HG02759 (cell line): ENCODE data around the gene COL4A3.
"Not testable (repeated sequence)": the region's sequence is repeated elsewhere in the genome, so short reads cannot be mapped to it uniquely, and the experiment has no call there.

Experiments
- ATAC-seq: cut with Tn5 transposase; IDR thresholded peaks from one replicate; pipeline ENCODE4 v1.9.1; 2021; ENCODE audit warnings: mild to moderate bottlenecking, moderate library complexity; ENCODE audit not compliant: unreplicated experiment

COL4A3 gene

GRCh38 chr2:227154986-227155774, 9.2 kb upstream of the COL4A3 start:
- no peak for ATAC-seq

- no peak for ATAC-seq
These were observed 4.3 kb upstream of the COL4A3 start for GRCh38 chr2:227160164-227160563.

- ATAC-seq = no peak
These were observed 2.5 kb upstream of the COL4A3 start for GRCh38 chr2:227161947-227162346.

DNA sequence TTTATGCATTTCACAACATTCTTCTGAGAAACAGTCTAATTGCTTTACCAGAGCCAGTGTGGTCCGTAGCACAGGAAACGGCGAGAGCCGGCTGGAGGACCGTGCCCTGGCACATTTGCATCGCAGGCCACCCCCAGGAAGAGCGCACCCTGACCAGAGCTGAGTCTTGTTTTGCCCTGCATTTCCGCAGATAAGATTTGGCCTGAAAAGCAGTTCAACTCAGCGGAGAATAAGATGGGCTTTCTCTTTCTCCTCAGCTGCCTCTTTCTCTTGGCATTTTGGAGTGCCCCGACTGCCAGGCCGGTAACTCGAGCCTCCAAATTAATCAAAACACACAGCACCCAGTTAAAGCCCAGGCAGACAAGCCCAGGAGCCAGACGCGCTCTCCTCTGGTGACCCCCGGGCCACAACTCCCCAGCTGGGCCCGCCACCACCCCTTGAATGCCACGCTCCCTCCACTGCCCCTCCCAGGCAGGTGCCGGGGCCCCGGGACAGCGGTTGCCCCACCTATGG, 883 bp upstream of the COL4A3 start:
- ATAC-seq = peak; percentile 65

GRCh38 chr2:227164763-227165291, 403 bp downstream of the COL4A3 start:
- ATAC-seq = peak; percentile 66

DNA sequence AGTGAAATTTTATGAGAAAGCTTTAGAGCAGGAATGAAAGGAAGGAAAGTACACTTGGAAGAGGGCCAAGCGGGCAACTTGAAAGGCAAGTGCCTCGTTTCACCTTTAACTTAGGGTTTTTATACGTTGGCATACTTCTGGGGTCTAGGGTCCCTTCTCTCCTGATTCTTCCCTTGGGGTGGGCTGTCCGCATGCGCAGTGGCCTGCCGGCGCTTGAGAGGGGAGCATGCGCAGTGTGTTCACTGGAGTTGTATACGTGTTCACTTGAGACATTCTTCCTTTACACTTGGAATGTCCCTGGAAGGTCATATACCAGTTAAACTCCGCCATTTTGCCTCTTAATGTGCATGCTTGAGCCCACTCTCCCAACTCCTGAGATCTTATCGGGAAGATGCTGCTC, 7.4 kb downstream of the COL4A3 start:
- ATAC-seq = not testable (repeated sequence)

DNA sequence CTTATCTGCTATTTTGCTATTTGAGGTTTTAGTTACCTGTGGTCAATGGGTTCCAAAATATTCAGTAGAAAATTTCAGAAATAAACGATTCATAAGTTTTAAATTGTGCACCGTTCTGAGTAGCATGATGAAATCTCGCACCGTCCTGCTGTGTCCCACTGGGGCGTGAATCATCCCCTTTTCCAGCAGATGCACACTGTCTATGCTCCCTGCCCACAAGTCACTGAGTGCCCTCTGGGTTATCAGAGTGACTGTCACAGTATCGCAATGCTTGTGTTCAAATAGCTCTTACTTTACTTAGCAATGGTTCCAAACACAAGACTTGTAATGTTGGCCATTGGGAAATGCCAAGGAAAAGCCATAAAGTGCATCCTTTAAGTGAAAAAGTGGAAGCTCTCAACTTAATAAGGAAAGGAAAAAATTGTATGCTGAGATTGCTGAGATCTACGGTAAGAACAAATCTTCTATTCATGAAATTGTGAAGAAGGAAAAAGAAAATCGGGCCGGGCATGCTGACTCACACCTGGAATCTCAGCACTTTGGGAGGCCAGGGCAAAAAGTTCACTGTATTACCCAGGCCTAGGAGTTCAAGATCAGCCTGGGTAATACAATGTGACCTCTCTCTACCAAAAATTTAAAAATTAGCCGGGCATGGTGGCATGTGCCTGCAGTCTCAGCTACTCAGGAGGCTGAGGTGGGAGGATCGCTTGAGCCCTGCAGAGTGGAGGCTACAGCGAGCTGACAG, 13.3 kb downstream of the COL4A3 start:
- no peak for ATAC-seq

DNA sequence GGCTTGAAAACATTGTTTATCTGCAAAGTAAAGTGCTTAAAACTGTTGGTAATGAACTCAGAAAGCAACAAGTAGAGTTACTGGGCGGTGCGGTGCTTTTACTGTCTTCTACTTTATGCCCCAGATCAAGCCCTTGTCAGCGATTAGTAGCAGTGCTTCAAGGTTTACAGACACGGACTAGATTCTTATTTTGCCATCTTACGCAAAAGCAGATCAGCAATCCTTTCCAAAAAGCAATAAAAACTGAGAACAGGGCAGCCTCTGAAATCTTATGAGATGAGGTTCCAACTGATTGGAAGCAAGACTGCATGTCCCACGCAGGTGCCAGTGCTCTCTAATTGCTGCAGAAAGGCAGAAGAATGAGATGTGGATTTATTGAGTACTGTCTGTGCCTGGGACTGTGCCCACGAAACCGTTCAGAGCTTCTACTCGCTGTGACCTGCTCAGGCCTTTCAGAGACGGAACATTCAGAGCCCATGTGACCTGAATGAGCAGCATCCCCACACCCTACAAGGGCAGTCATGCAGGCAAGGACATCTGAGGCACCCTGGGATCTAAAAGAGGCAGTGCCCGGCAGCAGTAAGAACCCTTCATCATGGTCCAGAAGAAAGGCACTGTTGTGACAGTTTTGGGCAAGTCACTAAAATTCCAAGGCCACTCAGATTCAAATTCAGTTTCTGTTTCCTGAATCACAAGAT, 15.7 kb downstream of the COL4A3 start:
- ATAC-seq = no peak

GRCh38 chr2:227180770-227181169, 16.3 kb downstream of the COL4A3 start:
- no peak for ATAC-seq

- ATAC-seq = no peak
These were observed 18.3 kb downstream of the COL4A3 start for GRCh38 chr2:227182765-227183164.

- no peak for ATAC-seq
These were observed 19.4 kb downstream of the COL4A3 start for GRCh38 chr2:227183657-227184367.

DNA sequence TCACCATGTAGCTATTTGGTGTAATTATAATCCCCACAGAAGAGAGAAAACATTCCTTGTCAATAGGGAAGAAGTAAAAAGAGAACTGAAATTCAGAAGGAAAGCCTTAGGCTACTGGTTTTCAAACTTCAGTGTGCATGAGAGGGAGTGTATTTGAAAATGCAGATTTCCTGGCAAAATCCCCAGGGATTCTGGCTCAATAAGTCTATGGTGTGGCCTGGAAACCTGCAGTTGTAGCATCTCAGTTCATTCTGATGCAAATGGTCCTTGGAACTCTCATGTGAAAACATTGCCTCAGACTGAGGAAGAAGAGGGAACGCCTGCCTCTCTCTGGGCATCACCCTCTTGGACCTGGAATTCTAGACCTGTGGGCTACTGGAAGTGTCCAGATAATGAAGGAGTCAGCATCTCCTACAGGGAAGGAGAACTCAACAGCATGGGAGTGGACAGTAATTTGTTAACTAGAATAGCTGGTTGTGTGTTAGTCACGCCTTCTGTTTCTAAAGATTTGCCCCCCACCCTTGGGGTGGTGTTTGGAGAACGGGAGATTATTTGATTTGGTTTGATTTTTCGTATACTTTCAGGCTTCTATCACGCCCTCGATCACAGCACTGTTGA, 21.3 kb downstream of the COL4A3 start:
- no peak for ATAC-seq

- no peak for ATAC-seq
These were observed 22.3 kb downstream of the COL4A3 start for GRCh38 chr2:227186751-227187150.

DNA sequence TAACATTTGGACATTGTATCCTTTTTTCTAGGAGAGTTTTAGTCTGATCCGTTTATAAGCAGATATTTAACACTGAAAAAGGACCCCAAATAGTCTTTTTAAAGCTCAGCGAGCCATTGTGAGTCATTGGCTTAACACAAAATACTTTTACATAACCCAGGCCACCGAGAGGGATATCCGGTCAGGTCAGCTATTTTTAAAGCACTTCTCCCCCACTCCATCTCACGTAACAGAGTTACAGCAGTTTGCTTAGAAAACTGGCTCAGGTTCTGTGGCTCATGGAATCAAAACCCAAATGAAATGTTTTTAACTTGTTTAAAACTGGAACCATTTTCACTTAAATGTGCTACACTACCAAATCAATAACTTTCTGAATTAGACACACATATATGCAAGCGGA, 23.9 kb downstream of the COL4A3 start:
- ATAC-seq = peak; percentile 61

DNA sequence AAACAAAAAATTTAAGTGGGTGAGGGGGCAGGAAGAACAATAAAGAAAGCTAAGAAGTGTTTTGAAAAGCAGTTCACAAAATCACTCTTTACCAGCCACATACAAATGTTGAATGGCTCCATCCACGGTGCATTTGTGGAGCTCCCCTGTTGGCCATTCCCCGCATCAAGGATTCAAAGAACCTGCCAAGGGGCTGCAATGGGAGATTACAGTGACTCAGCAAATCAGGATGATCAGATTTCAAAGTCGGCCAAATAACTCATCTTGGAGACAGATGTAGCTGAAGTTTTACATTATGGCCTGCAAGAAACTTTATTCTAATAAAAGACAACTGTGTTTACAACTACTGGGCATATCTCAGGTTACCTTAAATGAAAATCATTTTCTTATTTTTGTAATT, 26.9 kb downstream of the COL4A3 start:
- no peak for ATAC-seq

- ATAC-seq = no peak
These were observed 28.1 kb downstream of the COL4A3 start for GRCh38 chr2:227192491-227192890.

DNA sequence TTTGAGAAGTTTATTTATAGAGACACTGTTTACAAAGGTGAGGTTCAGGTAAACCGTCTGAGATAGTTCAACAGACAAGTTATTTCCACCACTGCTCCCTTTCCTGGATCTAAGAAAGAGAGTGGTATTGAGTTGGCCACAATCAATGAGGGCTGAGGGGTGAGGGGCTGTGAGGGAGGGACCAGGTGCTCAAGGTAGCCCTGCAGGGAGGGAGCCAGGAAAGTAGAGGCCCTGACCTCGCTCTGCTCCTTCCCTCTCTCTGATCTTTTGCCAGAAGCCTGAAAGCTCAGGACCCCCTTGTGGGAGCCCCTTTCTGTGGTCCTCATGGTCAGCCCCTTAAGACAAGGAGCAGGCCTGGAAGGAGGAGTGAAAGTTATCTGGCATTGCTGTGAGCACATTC, 29.8 kb downstream of the COL4A3 start:
- ATAC-seq = no peak

DNA sequence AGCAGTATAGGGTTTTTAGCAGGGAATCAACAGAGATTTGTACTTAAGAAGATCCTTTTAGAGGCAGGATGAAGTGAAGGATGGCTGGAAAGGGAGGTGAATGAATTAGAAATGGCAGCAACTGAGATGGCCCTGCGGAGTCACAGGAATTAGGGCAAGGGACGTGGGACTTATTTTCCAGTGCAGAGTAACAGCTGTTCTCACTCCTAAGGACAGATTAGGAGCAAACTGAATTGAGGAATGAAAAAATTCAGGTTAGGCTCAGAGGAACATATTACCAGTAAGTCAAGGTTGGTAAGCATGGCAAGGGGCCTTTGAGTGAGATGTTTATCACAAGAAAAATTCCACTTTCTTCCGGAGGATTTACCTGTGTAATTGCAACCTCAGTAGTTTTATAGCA, 34.4 kb downstream of the COL4A3 start:
- ATAC-seq = no peak

DNA sequence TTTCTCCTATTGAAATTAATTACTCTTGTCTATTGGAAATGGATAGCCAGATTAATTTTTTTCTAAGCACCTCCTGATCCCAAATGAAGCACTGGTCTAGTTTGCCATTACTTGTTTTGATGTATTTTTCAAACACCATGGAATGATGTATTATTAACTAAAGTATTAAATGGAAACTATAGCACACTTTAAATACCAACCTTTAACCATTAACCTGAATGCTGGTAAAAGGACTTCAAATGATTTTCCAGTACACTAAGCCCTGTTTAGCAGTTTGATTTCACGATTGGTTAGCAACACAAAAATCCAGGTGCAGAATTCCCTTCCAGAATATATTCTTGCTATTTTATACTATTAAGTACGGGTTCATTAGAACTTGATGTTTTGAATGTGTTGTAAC, 37.3 kb downstream of the COL4A3 start:
- no peak for ATAC-seq

- no peak for ATAC-seq
These were observed 40.0 kb downstream of the COL4A3 start for GRCh38 chr2:227204452-227204851.
